Osteoblast (primary cell): ENCODE data around the gene ACAP2. TPM values are rescaled to one million over a fixed set of nuclear protein-coding genes. Genes with fewer than 3 reads are reported as not detected.

Experiments
- DNase-seq: peaks from one replicate; pipeline ENCODE4 v3.0.0; 2011; ENCODE audit warnings: low spot score, mixed read lengths; ENCODE audit not compliant: insufficient read length; ENCODE audit errors: missing footprints
- H2AFZ ChIP-seq: 2 replicates; pipeline ENCODE4 v1.6.0; 2011; ENCODE audit warnings: mild to moderate bottlenecking, low read length
- H3K27ac ChIP-seq: 2 replicates; pipeline ENCODE4 v1.5.1; 2011; ENCODE audit warnings: mild to moderate bottlenecking, low read depth, low read length, moderate library complexity
- H3K27me3 ChIP-seq: 2 replicates; pipeline ENCODE4 v1.6.0; 2012; ENCODE audit warnings: mild to moderate bottlenecking, control low read depth, inconsistent platforms, low read length, moderate library complexity; ENCODE audit not compliant: insufficient read depth
- H3K36me3 ChIP-seq: 2 replicates; pipeline ENCODE4 v1.5.1; 2011; ENCODE audit warnings: mild to moderate bottlenecking, low read length, control low read depth, moderate library complexity; ENCODE audit not compliant: insufficient read depth
- H3K4me1 ChIP-seq: 2 replicates; pipeline ENCODE4 v1.5.1; 2011; ENCODE audit warnings: mild to moderate bottlenecking, low read length, control low read depth, moderate library complexity; ENCODE audit not compliant: insufficient read depth
- H3K4me2 ChIP-seq: 2 replicates; pipeline ENCODE4 v1.6.0; 2011; ENCODE audit warnings: mild to moderate bottlenecking, low read length; ENCODE audit not compliant: insufficient read depth
- H3K4me3 ChIP-seq: fragments of 200-600 bp; sonication (generic); 3 replicates; pipeline ENCODE4 v1.5.1; 2012; ENCODE audit warnings: mild to moderate bottlenecking, low read length, inconsistent platforms; ENCODE audit not compliant: insufficient read depth
- H3K79me2 ChIP-seq: 2 replicates; pipeline ENCODE4 v1.6.0; 2012; ENCODE audit warnings: mild to moderate bottlenecking, low read length, control low read depth, inconsistent platforms; ENCODE audit not compliant: insufficient read depth
- H3K9me3 ChIP-seq: 2 replicates; pipeline ENCODE4 v1.5.1; 2011; ENCODE audit warnings: low read depth, low read length, control low read depth
- H4K20me1 ChIP-seq: 2 replicates; pipeline ENCODE4 v1.6.0; 2012; ENCODE audit warnings: mild to moderate bottlenecking, low read length, control low read depth; ENCODE audit not compliant: insufficient read depth
- CTCF ChIP-seq: IDR thresholded peaks from 2 replicates; pipeline ENCODE4 v1.5.1; 2011; ENCODE audit warnings: mild to moderate bottlenecking, low read depth, low read length, moderate library complexity; ENCODE audit errors: extremely low read depth
- total RNA-seq: library from RNA; depleted of rRNA; stranded (reverse); fragments of >200 nt; gene quantifications from 2 replicates; pipeline ENCODE4 v1.2.3, GENCODE V29; 2012

Gene ACAP2
- total RNA-seq, 1 donor: 121 TPM

DNA sequence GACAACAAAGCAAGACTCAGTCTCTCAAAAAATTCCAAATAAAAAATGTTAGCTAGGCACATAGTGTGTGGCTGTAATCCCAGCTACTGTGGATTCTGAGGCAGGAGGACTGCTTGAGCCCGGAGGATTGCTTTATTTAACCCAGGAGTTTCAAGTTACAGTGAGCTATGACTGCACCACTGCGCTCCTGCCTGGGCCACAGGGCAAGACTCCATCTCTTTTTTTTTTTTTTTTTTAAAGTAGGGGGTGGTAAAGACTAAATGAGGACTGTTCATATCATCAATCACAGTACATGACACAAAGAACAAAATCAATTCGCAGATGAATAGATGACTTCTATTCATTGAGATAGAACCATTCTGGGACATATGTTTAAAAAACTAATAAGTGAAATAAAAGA is 48.1 kb downstream of the ACAP2 start:
- Histone ChIP-seq H3K27ac (no peak overlapping the region), H3K36me3 (no peaks in the 10 kb centered on the region), H3K4me2 (no peak overlapping the region), H3K79me2 (peaks cover 53% of the 10 kb centered on the region), H4K20me1 (peaks cover 17% of the 10 kb centered on the region), H2AFZ (no peak overlapping the region), H3K4me1 (peaks cover 5% of the 10 kb centered on the region), H3K27me3 (no peaks in the 10 kb centered on the region), H3K9me3 (no peaks in the 10 kb centered on the region), H3K4me3 (no peak overlapping the region)
- TF ChIP-seq CTCF: no peak
- DNase-seq: no peak

GRCh38 chr3:195394024-195394423 is 48.8 kb downstream of the ACAP2 start:
- Histone ChIP-seq H3K4me1 (peaks cover 5% of the 10 kb centered on the region), H3K27me3 (no peaks in the 10 kb centered on the region), H3K79me2 (peaks cover 48% of the 10 kb centered on the region), H3K27ac (no peak overlapping the region), H3K36me3 (no peaks in the 10 kb centered on the region), H4K20me1 (peaks cover 17% of the 10 kb centered on the region), H2AFZ (no peak overlapping the region), H3K4me2 (no peak overlapping the region), H3K9me3 (no peaks in the 10 kb centered on the region), H3K4me3 (no peak overlapping the region)
- no peak for DNase-seq
- no peak for TF ChIP-seq CTCF

- TF ChIP-seq CTCF: no peak
- Histone ChIP-seq H3K36me3 (no peaks in the 10 kb centered on the region), H3K4me2 (no peak overlapping the region), H3K9me3 (no peaks in the 10 kb centered on the region), H2AFZ (no peak overlapping the region), H3K79me2 (peaks cover 15% of the 10 kb centered on the region), H3K27me3 (no peaks in the 10 kb centered on the region), H4K20me1 (peaks cover 2% of the 10 kb centered on the region), H3K4me1 (no peaks in the 10 kb centered on the region), H3K4me3 (no peak overlapping the region), H3K27ac (no peak overlapping the region)
- no peak for DNase-seq
These were observed 54.4 kb downstream of the ACAP2 start for GRCh38 chr3:195388380-195388779.

GRCh38 chr3:195386739-195387138 is 56.1 kb downstream of the ACAP2 start:
- no peak for TF ChIP-seq CTCF
- DNase-seq: no peak
- no peaks in the 10 kb centered on the region for H3K27me3 ChIP-seq

More at GRCh38 chr3:195386739-195387138, 56.1 kb downstream of the ACAP2 start:
- Histone ChIP-seq H3K4me1 (no peaks in the 10 kb centered on the region), H4K20me1 (no peaks in the 10 kb centered on the region), H3K9me3 (no peaks in the 10 kb centered on the region), H3K4me3 (no peak overlapping the region), H3K79me2 (peaks cover 6% of the 10 kb centered on the region), H2AFZ (no peak overlapping the region), H3K36me3 (no peaks in the 10 kb centered on the region), H3K27ac (no peak overlapping the region), H3K4me2 (no peak overlapping the region)
